ENCODE data around the gene FCAMR.
A peak's percentile ranks its signal among the peaks of the same experiment; 100 is the strongest.

Gene FCAMR

GRCh38 chr1:206998816-206999215 lies 28.6 kb upstream of the FCAMR start:
- no peak for DNase-seq (ENCODE audit: low spot score)

DNA sequence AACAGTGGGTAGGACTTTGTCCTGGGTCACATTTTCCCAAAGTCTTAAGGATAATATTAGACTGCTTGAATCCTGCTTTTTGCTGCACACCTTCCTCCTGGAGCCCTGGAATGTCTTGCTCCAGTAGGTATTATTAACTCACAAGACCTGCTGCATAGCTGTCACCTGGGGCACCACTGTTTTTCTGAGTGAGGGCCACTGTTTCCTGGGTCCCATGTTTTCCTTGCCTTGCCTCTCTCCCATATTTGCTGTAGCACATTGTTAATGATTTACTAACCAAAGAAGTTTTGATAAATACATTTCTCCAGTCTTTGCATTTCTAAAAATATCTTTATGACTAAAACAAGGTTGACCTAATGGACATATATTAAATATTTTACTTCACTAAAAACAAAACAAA lies 22.5 kb upstream of the FCAMR start:
- no peak for DNase-seq (ENCODE audit: low spot score)

- DNase-seq (ENCODE audit: low spot score): no peak
Observed at GRCh38 chr1:206987873-206988272, 17.6 kb upstream of the FCAMR start.

DNA sequence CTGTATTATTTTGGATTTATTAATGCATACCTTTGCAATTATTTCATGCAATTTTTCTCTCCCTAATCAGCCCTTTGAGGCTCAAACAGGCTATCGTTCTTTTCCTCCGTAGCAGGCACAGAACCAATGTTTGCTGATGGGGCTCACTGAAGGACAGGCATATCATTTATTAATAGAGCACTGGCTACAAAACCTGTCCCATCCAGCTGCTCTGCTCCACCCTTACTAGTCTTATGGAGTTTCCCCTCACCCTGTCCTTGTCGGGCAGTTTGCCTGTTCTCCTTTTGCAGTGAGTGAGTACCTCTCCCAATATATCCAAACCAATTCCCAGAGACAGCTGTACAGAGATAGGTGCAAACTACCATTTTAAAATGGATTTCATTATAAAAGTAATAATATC lies 16.6 kb upstream of the FCAMR start:
- no peak for DNase-seq (ENCODE audit: low spot score)

GRCh38 chr1:206986402-206986801 lies 16.1 kb upstream of the FCAMR start:
- no peak for DNase-seq (ENCODE audit: low spot score)

DNA sequence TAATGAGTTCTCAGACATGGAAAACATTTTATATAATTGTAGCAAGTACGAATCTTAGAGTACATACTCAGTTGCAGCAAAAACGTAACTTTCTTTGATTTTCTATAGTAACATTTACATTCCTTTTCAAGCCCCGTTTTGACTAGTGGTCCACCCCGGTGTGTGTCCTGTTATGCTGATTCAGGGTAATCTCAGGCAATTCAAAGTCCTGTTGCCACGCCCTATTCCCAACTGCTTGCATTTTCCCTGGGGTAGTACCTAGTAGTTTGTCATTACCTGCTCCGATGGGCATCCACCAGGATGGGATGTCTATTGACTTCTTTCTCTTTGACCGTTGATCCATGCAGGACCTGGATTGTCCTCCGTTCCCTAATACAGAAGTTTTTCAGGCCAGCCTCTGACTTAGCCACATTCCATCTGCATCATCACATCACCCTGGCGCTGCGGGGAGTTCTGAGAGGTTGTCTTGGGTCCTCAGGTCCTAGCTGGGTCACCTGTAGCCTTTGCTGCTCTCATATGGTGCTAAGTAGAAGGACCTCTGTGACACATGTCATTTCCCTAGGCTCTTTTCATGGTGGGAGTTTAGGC lies 15.0 kb upstream of the FCAMR start:
- DNase-seq (ENCODE audit: low spot score): no peak

DNA sequence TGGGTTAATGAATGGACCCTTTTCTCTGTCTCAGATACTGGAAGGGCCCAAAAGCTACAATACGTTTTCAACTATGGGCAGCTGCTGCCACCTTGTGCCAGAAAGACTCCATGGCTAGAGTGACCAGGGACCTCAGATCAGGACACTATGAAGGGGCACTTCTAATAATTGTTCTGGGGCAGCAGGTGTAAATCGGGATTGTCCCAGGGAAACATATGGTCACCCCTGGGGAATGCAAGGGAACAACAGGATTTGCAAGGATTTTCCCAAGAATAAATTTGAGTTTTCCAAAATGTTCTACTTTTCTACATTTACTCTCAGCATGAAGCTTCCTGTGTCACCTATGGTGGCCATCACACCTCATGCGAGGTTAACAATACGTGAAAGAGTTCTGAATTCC lies 12.0 kb upstream of the FCAMR start:
- DNase-seq (ENCODE audit: low spot score): peak; percentile 81

- DNase-seq (ENCODE audit: low spot score): peak; percentile 41
Observed at GRCh38 chr1:206979379-206980043, 9.3 kb upstream of the FCAMR start.

GRCh38 chr1:206978259-206978658 lies 8.0 kb upstream of the FCAMR start:
- DNase-seq (ENCODE audit: low spot score): no peak

- no peak for DNase-seq (ENCODE audit: low spot score)
Observed at GRCh38 chr1:206975306-206975705, 5.0 kb upstream of the FCAMR start.

GRCh38 chr1:206974140-206974539 lies 3.9 kb upstream of the FCAMR start:
- no peak for DNase-seq (ENCODE audit: low spot score)

GRCh38 chr1:206972728-206973127 lies 2.5 kb upstream of the FCAMR start:
- DNase-seq (ENCODE audit: low spot score): no peak

DNA sequence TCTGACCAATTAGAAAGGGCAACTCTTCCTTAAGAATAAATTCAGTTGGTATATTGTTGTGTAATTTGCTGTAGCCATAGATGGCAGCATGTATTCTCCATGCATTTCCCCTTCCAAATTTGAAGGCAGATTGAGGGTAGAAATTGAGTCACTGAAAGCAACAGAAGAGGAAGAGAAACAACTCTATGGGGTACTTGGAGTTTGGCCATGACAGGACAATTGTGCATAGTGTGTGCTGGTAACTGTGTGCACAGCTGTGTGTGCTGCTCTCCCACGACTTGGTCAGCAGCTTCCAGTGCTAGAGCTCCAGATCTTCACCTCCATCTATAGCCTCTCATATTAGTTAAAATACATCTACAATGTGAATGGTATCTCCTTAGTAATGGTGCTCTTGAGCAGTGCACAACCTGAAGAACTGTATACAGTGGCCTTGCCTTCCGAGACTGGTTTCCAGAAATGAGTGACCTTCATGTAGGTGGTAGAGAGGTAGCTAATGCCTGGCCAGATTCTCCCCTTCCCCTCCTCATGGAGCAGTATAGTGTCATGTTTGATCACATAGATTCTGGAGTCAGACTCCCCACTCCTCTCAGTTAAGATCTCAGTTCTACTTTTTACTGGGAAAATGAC lies 882 bp upstream of the FCAMR start:
- DNase-seq (ENCODE audit: low spot score): no peak

- no peak for DNase-seq (ENCODE audit: low spot score)
Observed at GRCh38 chr1:206969090-206969489, 1.2 kb downstream of the FCAMR start.

DNA sequence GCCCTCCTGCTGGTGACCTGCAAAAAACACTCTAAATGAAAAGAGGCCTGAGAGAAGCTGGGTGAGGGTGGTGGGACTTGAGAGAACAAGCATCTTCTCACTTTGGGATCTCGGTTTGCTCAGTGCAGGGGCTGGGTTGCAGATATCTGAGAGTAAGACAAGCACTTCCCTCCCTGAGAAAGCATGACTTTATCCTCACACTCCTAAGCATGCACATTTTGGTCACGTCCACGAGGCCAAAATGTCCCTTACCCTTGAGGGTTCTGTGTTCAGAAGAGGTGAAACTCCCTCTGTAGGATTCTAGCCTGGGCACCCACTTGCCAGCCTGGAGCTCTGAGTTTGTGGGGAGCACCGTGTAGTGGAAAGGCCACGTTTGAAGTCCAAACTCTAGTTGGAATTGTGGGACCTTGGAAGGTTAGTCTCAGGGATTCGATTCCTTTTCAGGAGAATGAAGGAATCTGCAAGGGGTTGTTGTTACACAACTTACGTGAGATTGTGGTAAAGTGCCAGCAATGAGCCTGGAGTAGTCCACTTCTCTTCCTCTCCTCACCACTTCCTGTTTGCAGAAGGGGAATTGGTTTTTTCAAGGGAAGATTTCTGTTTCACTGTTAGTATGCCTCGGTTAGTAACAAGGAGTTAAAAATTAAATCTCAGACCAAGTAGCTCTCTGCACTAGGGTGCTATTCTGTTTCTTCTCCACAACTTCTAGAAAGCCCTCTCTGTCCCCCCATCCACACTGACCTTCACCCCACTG lies 3.0 kb downstream of the FCAMR start:
- peak; percentile 45 for DNase-seq (ENCODE audit: low spot score)

- no peak for DNase-seq (ENCODE audit: low spot score)
Observed at GRCh38 chr1:206965781-206966180, 4.5 kb downstream of the FCAMR start.

- DNase-seq (ENCODE audit: low spot score): no peak
Observed at GRCh38 chr1:206963740-206964139, 6.5 kb downstream of the FCAMR start.

GRCh38 chr1:206963119-206963712 lies 7.0 kb downstream of the FCAMR start:
- no peak for DNase-seq (ENCODE audit: low spot score)

- DNase-seq (ENCODE audit: low spot score): no peak
Observed at GRCh38 chr1:206962272-206962671, 8.0 kb downstream of the FCAMR start.

DNA sequence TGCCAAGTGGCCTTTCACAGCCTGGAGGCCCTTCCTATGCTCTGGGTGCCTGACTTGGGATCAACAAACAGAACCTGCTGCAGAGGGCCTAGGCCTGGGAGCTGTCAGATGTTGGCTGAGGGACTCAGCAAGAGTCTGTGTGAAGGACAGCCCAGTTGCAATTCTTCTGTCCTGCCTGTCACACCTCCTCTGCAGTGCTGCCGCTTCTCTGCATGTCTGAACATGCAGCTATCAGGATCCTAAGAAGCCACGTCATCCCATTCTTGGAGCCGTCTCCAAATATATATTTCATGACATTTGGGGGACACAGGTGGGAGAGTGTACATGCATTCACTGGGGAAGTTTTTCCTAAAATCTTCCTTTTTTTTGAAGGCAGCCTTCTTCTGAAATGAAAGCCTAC lies 8.6 kb downstream of the FCAMR start:
- no peak for DNase-seq (ENCODE audit: low spot score)

DNA sequence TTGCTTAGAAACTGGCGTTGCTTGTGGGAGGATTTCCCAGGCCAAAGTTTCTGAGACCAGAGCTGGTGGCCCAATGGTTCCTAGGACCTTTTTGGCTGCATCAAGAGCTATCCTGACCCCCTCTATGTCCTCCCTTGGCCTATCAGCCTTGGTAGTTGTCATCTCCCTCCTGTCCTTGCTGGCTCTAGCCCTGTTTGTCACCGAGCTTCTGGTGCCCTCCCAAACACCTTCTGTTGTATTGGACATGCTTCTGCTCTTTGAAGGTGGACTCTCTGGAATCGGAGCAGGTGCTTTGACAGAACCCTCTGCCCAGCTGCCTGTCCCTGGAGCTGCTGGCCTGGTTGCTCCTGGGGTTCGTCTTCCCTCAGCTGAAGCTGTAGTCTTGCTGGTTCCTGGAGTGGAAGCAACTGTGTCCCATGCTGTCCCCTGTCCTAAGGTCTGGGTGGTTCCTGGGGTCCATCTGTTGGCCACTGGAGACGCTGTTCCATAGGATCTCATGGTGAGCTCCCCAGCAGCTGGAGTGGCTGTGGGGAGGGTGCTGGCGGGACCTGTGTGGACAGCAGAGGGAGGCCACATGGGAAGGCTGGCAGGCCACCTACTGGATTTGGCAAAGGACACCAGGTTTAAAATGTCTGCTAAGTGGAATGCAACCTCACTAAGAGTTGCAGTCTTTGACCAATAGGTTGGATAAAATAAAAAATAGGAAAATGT lies 9.4 kb downstream of the FCAMR start:
- no peak for DNase-seq (ENCODE audit: low spot score)

DNA sequence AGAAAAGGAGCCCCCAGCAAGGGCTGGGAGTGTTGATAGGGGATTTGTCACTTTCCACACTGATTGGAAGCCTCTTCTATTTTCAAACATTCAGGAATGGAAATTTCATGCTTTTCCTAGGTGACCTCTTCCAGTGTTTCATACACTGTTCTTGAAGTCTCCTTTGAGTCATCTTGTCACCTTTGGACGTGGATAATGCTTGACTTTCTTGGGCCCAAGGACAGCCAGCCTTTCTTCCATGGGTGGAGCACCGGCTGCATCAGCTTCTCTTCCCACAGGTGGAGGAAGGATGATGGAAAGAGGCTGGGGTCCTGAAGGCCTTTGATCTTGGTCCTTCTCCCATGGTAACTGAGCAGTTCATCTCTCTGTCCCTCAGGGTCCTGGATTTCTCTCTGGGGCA lies 12.1 kb downstream of the FCAMR start:
- no peak for DNase-seq (ENCODE audit: low spot score)

Measured in AG08395 (cell line).